ENCODE measurements around the gene IFNL3.

- TF ChIP-seq CTCF (IDR thresholded peaks at IDR 0.05) = no peak
- no peak for TF ChIP-seq POLR2A (IDR thresholded peaks at IDR 0.05)
These were observed 8.3 kb downstream of the IFNL3 start for GRCh38 chr19:39236527-39236926.

Measured in Peyer's patch (tissue), 4 donors.